MV-4-11 (cell line): Measurements from ENCODE around the gene PALS2.

Source experiments
- DNase-seq: peaks from one replicate; lab custom pipeline; 2025; lab: John Stamatoyannopoulos, UW

Gene PALS2

DNA sequence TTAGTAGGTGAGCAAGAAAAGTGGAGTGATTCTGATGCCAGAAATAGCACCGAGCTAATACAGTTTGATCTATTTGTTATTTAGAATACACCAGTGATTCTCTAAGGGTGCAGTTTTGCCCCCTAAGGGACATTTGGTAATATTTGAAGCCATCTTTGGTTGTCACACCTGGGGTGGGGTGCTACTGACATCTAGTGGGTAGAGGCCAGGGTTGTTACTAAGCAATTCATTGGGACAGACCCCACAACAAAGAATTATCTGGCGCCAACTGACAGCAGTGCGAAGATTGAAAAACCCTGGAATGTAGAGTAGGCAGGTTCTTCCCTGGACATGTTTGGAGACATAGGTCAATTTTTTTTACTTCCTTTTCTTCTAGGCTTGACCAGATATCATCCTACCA is 14.6 kb downstream of the PALS2 start:
- DNase-seq = no peak

DNA sequence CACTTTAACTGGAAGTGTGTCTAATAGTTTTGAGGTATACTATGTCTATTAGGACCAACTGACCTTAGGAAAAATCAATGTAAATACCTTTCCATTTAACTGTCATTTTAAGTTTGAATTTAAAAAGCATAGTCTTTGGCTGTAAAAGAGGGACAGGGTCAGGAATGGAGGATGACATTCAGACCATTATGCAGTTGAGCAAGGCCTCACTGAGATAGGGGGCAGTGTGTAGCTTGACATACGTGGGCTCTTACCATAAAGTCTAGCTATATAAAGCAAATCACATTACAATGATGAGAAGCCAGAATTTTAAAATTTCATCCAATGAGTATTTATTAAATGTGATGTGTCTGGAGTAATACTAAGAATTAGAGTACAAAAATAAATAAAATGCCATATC is 17.9 kb downstream of the PALS2 start:
- DNase-seq = no peak

DNA sequence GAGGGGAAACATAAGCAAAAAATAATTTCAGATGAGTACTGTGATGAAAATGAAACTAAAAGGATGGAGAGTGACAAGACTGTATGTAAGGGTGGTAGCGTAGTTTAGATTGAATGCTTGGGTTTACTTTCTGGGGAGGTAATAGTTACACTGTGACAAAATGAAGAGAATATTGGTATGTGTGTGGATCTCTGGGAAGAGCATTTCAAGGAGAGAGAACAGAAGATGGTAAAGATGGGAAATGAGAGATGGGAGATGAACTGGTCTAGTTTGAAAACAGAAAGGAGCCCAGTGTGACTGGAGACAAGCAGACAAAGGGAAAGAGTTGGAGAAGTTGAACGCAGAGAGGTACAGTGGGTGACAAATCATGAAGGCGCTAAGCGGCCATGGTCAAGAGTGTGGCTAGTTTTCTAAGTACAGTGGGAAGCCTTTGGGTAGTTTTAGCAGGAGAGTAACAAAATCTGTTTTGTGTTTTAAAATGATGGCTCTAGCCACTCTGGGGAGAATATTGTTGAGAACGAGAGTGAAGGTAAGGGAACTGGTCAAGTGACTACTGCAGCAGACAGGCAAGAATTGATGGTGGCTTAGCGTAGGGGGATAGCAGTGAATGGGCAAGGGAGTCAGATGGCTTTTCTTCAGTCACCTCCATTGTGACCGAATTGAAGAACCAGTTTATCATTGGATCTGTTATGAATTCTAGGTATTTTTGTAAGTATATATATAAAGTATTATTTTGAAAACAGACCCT is 22.6 kb downstream of the PALS2 start:
- no peak for DNase-seq

DNA sequence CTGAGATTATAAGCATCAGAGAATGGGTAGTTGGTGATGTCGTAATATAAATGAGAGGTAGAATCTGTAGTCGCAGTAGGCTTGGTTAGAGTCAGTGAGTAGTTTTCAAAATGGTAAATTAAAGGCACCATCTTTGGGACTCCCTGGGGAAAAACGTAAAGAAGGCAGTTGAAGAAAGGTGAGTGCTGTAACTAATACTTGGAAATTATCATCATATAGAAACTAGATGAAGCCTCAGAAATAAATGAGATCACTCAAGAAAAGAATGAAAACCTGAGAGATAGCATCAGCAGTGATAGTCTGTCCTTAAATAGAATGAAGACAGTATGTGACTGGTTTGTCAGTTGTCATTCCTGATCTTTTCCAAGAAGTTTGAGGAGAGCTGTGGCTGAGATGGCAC is 23.8 kb downstream of the PALS2 start:
- no peak for DNase-seq

DNA sequence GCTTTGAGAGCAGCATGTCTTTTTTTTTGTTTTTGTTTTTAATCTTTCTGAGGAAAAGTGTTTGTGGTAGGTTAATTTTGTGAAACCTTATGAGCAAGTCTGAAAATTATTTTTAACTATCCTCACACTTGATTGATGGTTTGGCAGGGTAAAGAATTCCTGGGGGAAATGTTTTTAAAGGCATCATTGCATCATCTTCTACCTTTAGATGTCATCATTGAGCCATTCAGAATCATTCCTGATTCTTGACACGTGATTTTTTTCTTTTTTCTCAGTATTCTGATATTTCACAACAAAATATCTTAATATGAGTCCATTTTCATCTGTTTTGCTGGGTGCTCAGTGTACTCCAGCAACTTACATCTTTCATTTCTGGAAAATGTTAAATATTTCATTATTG is 28.3 kb downstream of the PALS2 start:
- no peak for DNase-seq

DNA sequence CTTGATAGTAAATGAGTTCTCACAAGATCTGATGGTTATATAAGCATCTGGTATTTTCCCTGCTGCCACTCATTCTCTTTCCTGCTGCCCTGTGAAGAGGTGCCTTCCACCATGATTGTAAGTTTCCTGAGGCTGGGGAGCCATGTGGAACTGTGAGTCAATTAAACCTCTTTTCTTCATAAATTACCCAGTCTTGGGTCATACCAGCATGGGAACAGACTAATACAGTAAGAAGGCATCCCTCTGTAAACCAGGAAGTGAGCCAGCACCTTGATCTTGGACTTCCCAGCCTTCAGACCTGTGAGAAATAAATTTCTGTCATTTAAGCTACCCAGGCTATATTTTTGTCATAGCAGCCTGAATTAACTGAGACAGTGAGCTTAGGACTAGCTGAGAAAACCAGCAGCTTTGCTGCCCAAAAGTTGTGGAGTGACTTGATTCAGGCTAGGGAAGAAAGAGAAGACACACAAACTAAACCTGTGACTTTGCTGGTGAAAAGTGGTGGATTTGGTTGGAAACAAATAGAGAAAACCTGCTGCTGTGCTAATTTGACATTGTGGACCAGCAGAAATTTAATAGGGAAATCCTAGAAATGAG is 29.7 kb downstream of the PALS2 start:
- no peak for DNase-seq

DNA sequence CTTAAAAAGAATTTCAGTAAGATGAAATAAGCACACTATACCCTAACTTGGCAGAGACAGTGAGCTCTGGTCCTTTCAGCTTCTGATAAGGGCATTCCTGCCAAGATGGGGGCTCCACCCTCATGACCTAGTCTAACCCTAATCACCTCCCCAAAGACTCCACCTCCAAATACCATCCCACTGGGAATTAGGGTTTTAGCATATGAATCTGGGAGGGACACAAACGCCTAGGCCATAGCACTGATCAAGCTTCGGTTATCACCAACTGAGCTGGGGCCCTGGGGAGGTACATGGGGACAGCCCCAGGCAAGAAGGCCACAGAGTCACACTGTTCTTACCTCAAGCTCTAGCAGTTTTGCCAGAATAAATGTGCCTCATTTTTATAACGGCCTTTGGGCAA is 31.4 kb downstream of the PALS2 start:
- no peak for DNase-seq

DNA sequence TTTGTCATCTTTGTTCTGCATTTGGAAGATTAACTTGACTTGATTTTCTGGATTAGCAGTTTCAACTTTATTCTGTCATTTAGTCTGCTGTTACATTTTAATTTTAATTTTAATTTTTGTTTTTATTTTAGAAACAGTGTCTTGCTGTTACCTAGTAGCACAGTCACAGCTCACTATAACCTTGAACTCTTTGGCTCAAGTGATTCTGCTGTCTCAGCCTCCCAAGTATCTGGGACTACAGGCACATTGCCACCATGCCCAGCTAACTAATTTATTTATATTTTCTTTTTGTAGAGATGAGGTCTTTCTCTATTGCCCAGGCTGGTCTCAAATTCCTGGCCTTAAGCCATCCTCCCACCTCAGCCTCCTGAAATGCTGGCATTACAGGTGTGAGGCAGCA is 35.3 kb downstream of the PALS2 start:
- DNase-seq = no peak

DNA sequence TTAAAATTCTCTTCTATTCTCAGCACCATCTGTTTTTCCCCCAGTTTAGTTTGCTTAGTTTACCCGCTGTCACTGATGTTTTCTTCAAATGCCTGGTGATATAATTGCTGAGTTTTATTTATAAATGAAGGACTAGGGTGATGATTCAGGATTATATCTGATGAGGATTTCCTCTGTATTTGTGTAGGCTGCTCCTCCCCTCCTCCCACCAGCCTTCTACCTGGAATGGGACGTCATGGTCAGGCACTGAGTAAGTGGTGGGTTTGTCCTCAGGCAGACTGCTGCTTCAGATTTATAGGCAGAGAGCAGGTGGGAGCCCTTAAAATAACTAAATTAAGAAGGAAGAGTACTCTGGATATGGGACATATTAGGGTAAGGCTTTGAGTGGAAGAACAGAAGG is 35.8 kb downstream of the PALS2 start:
- no peak for DNase-seq

DNA sequence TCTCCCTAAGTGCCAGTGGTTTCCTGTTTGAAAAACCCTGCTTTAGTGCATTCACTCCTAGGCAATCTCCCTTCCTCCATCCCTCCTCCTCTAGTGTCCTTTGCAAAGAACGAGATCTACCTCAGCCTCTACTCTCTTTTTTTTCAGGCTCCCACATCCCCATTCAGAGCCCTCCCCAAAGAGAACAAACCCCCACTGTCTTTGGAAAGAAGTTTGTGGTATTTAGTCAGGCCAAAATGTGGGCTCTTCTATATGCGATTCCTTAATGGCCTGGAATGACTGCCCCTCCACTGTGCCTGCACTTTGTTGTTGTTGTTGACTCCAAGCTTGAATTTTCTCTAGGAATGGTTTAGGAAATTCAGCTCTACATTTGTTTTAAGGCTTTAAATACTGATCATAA is 36.3 kb downstream of the PALS2 start:
- no peak for DNase-seq

DNA sequence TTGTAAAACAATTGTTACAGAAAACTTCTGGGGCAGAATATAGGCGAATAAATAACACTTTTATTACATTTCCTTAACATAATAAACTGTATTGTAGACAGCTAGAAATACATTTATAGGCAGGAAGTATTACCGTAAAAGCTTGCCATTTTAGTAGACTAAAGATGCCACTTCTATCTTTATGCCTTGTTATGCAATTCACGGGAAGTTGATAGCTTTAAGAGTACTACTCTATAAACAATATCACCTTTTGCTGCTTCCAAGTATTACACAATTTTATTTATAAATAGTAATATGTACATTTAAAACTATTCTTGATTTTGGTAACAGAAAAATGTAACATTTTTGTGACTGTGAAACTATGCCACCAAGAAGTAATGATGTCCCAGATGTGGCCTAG is 37.9 kb downstream of the PALS2 start:
- DNase-seq = no peak

DNA sequence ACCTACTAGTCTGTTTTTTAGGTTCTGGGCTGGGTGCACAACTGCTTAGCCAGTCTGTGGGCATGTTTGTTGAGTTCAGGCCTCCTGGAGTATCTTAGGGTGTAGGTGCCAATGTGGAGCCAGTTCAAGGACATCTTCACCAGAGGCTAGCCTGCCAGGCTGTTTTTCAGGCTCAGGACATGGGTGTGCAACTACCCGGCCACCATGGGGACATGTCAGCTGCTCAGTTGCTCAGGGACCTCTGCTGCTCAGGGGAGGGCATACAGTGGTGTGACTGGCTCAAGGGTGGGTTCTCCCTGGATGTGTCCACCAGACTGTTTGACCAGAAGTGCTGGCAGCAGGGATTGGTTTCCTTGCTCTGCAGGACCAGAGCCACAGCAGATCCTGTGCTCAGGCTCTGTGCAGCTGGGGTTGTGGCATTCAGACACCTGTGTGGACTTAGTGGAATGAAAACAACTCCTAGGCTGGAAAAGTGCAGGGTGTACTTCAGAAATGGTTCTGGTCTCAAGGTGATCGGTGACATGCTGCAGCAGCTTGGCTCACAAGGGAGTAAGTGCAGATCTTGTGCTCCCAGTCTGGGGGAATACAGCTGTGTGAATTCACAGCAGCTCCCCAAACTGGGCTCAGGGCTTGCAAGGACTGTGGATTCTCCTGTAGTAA is 44.8 kb downstream of the PALS2 start:
- DNase-seq = no peak

DNA sequence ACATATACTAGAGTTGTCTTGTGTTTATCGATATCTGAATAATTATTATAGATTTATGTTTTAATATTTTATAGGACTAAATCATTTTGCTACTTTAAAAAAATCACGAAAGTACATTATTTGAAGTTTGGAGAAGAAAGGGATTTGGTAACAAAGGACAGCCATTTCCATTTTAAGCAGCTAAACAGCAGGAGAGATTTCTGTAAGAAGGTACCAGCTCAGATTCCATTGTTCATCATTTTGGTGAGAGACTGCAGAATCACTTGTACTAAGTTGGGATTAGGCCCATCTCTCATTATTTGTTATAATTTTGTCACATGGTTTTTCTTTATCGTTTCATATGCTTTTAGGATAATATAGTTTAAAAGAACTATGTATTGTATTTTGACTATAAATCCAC is 46.7 kb downstream of the PALS2 start:
- DNase-seq = no peak

DNA sequence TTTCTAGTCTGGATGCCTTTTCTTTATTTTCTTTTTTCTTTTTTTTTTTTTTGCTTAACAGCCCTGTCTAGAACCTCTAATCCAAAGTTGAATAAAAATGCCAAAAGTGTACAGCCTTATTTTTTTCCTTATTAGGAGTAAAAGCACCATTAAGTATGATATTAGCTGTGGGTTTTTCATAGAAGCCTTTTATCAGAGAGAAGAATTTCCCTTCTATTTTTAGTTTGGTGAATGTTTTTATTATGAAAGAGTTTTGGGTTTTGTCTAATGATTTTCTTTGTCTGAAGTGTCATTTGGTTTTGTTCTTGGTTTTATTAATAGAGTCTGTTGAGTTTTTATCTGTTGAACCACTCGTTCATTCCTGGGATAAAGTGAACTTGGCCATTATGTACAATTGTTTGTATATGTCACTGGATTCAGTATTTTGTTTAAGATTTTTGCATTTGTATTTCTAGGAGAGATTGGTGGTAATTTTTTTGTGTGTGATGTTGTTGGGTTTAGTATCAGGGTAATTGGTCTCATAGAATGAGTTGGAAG is 49.5 kb downstream of the PALS2 start:
- DNase-seq = no peak
